Stimulated activated naive B cell treated with anti-CD40 and anti-IgM and Interleukin-4, amounts not matched to agents 10 μg/mL and 1 μg/mL and 100 μg/mL, for 72 hours (primary cell): ENCODE results near the gene ELMOD1.

ENCODE experiments used
- ATAC-seq, 2 donors: fragments of 150-1000 bp; cut with Tn5 transposase; replicated peaks; 2 replicates each; pipeline ENCODE4 v1.10.0; 2021; ENCODE audit warnings: moderate library complexity in 1 of 2
- DNase-seq: peaks from one replicate; pipeline ENCODE4 v3.0.0; 2021
- H3K27ac Mint-ChIP-seq: one replicate; pipeline ENCODE4 v1.8.0; 2022; ENCODE audit warnings: mild to moderate bottlenecking, mixed read lengths
- H3K27me3 Mint-ChIP-seq, 2 donors: one replicate each; pipeline ENCODE4 v1.8.0; 2022; ENCODE audit warnings: mixed read lengths in 2 of 2
- H3K36me3 Mint-ChIP-seq, 2 donors: one replicate each; pipeline ENCODE4 v1.8.0; 2022; ENCODE audit warnings: mixed read lengths in 2 of 2, mild to moderate bottlenecking in 1 of 2
- H3K4me1 Mint-ChIP-seq, 2 donors: one replicate each; pipeline ENCODE4 v1.8.0; 2022; ENCODE audit warnings: mixed read lengths in 2 of 2, mild to moderate bottlenecking in 1 of 2
- H3K4me3 Mint-ChIP-seq, 2 donors: one replicate each; pipeline ENCODE4 v1.8.0; 2022; ENCODE audit warnings: mild to moderate bottlenecking in 2 of 2, mixed read lengths in 2 of 2, moderate library complexity in 1 of 2
- H3K9me3 Mint-ChIP-seq, 2 donors: one replicate each; pipeline ENCODE4 v1.8.0; 2022; ENCODE audit warnings: mixed read lengths in 2 of 2, mild to moderate bottlenecking in 1 of 2

ELMOD1 gene

DNA sequence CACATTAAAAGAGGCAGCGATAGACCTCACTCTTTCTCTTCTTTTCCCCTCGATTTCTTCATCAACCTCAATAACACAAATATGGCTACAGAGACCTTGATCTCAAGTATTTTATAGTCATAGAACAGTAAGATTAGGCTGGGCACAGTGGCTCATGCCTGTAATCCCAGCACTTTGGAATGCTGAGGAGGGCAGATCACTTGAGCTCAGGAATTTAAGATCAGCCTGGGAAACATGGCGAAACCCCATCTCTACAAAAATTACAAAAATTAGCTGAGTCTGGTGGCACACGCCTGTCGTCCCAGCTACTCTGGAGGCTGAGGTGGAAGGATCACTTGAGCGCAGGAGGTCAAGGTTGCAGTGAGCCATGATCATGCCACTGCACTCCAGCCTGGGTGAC, 106.3 kb downstream of the ELMOD1 start:
- no peaks in the 10 kb centered on the region for H3K4me1 Mint-ChIP-seq
- H3K4me3 Mint-ChIP-seq = no peak overlapping the region
- H3K36me3 Mint-ChIP-seq = no peaks in the 10 kb centered on the region
- H3K27me3 Mint-ChIP-seq = peaks cover 13 to 36% of the 10 kb centered on the region in 2 donors
- no peak overlapping the region for H3K27ac Mint-ChIP-seq
- DNase-seq (no peak), ATAC-seq (no peak)
- no peaks in the 10 kb centered on the region for H3K9me3 Mint-ChIP-seq

DNA sequence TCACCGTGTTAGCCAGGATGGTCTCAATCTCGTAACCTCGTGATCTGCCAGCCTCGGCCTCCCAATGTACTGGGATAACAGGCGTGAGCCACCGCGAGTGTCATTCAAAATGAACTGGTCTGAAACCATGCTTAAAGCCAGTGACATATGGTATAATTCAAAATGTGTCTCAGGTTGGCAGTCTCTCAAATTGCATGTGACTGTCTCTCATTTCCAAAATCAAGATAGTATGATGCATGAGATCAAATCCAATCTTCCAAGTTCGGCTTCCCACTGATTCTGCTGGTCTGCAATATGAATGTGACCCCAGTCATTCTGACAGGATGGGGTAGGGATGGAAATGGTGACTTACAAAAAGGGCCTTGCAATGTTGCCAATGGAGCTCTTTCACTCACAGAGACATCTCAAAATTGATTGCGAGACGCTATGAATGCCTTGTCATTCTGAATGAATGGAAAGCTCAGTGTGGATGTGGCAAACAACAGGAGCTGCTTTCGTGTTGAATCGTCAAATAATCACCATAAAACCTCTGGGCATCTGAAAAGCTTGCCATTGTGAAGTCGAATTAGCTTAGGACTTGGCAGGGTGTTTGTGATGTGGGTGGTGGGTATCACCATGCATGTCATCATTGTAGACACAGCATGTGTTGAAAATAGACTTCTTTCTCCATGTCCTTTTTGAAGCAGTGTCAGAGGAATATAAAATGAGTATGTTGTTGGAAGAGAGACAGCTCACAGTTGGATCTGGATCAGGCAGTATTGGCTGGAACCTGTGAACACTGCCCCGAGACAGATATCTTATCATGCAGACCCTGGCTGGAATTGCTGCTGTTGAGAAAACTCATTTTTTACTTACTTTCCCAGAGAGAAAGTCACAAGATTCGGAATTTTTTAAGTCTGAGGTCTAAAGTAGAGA, 108.7 kb downstream of the ELMOD1 start:
- H3K36me3 Mint-ChIP-seq = no peaks in the 10 kb centered on the region
- no peaks in the 10 kb centered on the region for H3K9me3 Mint-ChIP-seq
- no peaks in the 10 kb centered on the region for H3K4me1 Mint-ChIP-seq
- ATAC-seq (no peak), DNase-seq (no peak)
- peaks cover 17 to 31% of the 10 kb centered on the region in 2 donors for H3K27me3 Mint-ChIP-seq
- H3K27ac Mint-ChIP-seq = no peak overlapping the region
- H3K4me3 Mint-ChIP-seq = no peak overlapping the region

DNA sequence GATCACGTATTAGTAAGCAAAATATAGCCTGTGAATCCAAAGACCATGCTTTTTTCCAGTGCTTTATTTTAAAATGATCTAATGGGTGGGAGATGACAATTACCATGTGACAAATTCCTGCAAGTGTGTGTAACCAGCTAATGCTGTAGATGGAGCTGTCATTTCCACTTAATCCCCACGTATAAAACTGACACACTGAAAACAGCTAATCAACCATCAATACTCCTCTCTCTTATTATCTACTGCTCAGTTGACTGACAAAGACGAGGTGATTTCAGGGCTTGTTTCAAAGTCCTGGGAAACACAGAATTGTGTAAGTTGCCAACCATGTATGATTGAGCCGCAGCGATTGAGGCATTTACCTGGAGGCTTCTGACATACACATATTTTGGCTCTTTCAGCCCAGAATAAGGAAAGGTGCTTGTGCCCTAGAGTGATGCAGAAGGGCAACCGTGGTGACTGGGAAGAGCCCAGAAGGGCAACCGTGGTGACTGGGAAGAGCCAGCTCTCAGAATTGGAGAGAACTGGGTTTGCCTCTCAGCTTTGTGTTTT, 111.2 kb downstream of the ELMOD1 start:
- H3K9me3 Mint-ChIP-seq = no peaks in the 10 kb centered on the region
- H3K4me1 Mint-ChIP-seq = no peaks in the 10 kb centered on the region
- H3K36me3 Mint-ChIP-seq = no peaks in the 10 kb centered on the region
- H3K27me3 Mint-ChIP-seq = peaks cover 18 to 22% of the 10 kb centered on the region in 2 donors
- no peak overlapping the region for H3K4me3 Mint-ChIP-seq
- DNase-seq (no peak), ATAC-seq (no peak)
- H3K27ac Mint-ChIP-seq = no peak overlapping the region

DNA sequence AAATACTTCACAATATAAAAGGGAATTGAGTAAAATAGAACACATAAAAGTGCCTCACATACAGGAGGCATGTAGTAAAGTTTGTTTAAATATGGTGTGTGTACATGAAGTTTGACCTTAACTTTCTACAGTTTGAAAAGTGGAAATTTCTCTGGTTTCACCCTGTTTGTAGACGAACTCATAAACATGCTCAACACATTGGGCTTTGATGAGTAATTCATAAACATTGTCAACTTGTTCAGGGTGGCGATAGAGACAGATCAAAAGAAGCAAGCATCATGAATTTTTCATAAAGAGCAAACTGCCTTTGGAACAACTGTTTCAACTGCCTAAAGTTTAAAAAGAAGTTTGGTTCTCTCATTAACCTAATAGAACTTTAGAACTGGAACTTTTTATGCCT, 111.8 kb downstream of the ELMOD1 start:
- no peak overlapping the region for H3K27ac Mint-ChIP-seq
- DNase-seq (no peak), ATAC-seq (no peak)
- peaks cover 23 to 24% of the 10 kb centered on the region in 2 donors for H3K27me3 Mint-ChIP-seq
- H3K9me3 Mint-ChIP-seq = no peaks in the 10 kb centered on the region
- H3K4me3 Mint-ChIP-seq = no peak overlapping the region
- H3K4me1 Mint-ChIP-seq = no peaks in the 10 kb centered on the region
- no peaks in the 10 kb centered on the region for H3K36me3 Mint-ChIP-seq

DNA sequence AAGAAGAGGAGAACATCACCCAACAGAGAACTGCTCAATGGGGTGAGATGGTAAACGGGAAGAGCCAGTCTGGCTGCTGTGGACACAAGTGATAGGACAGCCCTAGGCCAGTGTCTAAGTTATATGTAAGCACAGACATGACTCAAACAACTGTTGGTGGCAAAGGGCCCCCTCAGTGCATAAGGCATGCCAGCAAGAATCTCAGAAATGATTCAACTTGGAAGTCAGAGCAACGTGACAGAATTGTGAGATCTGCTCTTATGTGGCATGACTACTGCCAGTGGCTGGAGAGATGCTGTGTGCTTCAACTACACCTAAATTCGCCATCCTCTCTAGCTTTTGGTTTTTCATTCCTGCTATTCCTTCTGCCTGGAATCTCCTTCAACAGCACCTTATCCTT, 113.5 kb downstream of the ELMOD1 start:
- Mint-ChIP-seq H3K9me3 (no peaks in the 10 kb centered on the region), H3K4me1 (no peaks in the 10 kb centered on the region), H3K27me3 (peaks cover 25 to 28% of the 10 kb centered on the region in 2 donors), H3K36me3 (no peaks in the 10 kb centered on the region), H3K27ac (no peak overlapping the region), H3K4me3 (no peak overlapping the region)
- ATAC-seq (no peak), DNase-seq (no peak)

DNA sequence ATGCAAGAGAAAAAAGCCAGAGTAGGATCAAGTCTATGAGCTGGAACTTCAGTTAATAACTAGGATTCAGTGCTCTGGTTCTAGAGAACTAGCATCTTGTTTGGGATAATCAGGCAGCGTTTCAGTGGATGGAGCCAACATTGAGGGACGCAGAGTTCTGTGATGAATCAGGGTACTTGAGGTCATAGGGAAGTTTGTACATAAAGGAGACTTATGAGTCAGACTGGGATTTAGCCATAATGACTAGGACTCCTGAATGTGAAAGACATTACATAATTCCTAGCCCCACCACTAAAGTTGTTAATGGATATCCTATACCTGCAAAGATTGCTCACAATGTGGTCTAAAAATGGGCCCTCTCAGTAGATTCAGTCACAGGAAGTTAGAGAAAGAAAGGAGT, 114.1 kb downstream of the ELMOD1 start:
- DNase-seq = no peak
- Mint-ChIP-seq H3K27ac (no peak overlapping the region), H3K27me3 (peaks cover 23 to 26% of the 10 kb centered on the region in 2 donors), H3K4me3 (no peak overlapping the region), H3K9me3 (no peaks in the 10 kb centered on the region), H3K36me3 (no peaks in the 10 kb centered on the region), H3K4me1 (no peaks in the 10 kb centered on the region)
- no peak for ATAC-seq

DNA sequence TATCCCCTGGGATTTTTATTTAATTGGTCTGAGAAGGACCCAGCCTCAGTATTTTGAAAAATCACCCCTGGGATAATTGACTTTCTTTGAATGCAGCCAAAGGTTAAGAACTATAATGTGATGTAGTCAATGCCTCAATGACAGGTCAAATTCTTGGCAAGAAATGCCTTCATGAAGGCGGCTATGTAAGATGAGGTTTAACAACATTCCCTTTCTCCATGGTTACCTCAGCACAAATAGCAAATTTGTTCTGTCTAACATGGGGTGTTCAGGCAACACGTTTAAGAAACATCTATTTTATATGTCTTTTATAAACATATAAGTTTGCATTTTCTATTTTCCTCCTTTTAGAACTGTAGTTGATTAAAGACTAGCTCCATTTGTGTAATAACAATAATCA, 115.6 kb downstream of the ELMOD1 start:
- no peak for DNase-seq
- no peaks in the 10 kb centered on the region for H3K4me1 Mint-ChIP-seq
- H3K27ac Mint-ChIP-seq = no peak overlapping the region
- H3K9me3 Mint-ChIP-seq = no peaks in the 10 kb centered on the region
- no peaks in the 10 kb centered on the region for H3K36me3 Mint-ChIP-seq
- H3K4me3 Mint-ChIP-seq = no peak overlapping the region
- H3K27me3 Mint-ChIP-seq = peaks cover 24 to 28% of the 10 kb centered on the region in 2 donors
- ATAC-seq = no peak

DNA sequence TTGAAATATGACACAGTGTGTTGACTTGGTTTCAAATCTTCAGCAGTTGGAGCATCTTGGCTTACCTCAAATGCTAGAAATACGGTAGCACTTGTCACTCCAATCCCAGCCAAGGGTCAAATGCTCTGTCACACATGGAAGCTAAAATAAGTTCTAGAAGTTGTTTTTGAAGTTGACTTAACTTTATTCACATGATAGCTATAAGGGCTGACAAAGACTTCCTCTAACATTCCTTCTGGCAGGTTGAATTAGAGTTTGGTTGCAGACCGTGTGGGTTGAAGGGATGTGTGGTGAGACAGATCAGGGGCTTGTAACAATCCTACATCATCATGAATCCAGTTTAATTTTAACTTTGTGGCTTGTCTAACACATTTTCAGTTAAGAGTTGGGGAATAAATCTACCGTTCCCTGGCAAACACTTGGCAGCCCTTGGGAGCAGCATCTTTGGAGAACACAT, 116.3 kb downstream of the ELMOD1 start:
- Mint-ChIP-seq H3K4me3 (no peak overlapping the region), H3K27me3 (peaks cover 28% of the 10 kb centered on the region in 2 donors), H3K9me3 (no peaks in the 10 kb centered on the region), H3K27ac (no peak overlapping the region), H3K36me3 (no peaks in the 10 kb centered on the region), H3K4me1 (no peaks in the 10 kb centered on the region)
- no peak for DNase-seq
- ATAC-seq = no peak

DNA sequence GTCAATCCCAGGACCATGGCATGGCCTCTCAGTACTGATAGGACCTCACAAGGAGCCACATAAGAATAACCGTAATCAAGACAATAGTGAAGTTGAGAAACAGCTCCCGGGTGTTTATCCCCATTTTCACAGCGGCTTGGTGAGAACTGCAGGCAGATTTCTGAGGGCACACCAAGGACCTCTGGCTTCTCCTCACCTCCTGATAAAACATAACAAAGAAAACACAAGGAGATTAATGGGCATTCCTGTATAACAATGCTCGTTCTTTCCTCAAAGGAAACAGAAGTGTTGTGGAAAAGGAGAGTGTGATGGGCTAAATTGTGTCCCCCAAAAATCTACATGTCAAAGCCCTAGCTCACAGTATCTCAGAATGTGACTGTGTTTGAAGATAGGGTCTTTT, 116.9 kb downstream of the ELMOD1 start:
- ATAC-seq = no peak
- Mint-ChIP-seq H3K4me1 (no peaks in the 10 kb centered on the region), H3K27me3 (peaks cover 32 to 34% of the 10 kb centered on the region in 2 donors), H3K36me3 (no peaks in the 10 kb centered on the region), H3K9me3 (no peaks in the 10 kb centered on the region), H3K27ac (no peak overlapping the region), H3K4me3 (no peak overlapping the region)
- no peak for DNase-seq

DNA sequence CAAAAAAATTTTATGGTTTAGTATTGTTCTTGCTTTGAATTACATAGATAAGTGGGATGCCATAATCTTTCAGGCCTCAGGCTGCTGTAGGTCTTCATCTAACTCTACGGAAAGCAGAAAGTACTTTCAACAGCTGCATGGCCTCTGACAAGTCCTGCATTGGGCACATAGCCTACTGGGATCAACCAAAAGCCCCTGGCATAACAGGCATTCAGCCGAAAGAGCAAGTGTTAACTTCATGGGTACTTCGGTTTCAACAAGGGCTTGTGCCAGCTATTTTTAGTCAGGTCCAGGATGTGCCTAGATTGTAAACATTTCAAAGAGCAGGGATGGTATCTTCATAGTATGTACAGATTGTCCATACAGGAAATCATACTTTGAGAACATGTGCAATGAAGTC, 117.8 kb downstream of the ELMOD1 start:
- Mint-ChIP-seq H3K4me3 (no peak overlapping the region), H3K36me3 (no peaks in the 10 kb centered on the region), H3K4me1 (no peaks in the 10 kb centered on the region), H3K27ac (no peak overlapping the region), H3K9me3 (no peaks in the 10 kb centered on the region), H3K27me3 (peaks cover 25 to 37% of the 10 kb centered on the region in 2 donors)
- no peak for ATAC-seq
- DNase-seq = no peak

DNA sequence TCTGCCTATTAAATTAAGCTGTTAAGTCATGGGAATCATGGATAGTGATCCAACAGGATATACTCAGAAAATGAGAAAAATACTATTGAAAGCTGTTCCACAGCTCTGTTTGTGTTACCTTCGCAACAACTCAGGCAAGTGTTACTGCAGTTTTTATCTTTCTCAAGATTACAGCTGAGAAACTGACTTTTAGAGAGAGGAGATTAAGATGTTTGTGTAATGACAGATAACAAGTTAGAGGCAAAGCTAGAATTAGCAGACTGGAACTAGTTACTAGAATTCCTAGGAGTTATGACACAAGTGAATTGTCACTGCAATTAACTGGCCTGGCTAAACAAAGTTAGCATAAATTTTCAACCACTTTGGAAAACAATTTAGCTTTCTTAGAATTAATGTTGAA, 119.4 kb downstream of the ELMOD1 start:
- no peaks in the 10 kb centered on the region for H3K36me3 Mint-ChIP-seq

DNA sequence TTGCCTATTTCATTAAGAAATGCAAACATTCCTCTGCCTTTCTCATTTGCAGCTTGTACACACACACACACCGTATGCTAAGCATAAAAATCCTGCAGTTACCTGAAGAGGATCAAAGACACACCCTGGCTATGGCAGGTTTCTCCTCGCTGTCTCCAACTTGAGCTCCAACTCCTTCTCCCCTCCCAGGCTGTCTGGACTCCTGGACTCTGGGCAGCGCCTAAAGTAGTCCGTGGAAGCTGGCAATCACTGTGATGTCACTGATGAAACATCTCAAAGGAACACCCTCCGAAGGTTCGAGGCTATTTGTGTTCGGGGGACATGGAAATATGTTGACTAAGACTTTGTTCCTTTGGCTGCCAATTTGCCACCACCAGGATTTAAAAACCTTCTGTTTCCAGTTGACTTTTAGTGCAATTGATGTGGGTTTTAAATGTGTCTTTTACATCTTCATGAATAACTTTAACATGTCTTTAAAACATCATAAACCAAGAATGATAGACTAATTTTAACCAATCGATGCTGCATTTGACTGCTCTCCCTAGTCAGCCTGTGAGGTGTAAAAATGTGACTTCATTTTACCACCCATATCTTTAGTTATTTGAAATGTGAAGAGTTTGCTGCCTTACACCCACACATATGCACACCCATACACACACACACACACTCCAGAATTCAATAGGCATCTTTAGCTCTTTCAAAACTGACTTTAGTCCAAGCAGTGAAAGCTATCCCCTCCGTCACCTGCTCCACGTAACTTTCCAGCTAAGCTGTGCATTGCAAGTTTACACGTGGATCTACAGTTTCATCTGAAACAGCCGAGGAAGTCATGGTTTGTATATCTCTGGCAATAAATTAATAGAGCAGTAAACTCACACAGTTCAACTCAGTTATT, 121.2 kb downstream of the ELMOD1 start, which contains the start of gene SLN:
SLN (minus strand) TSS at position 196 of the 895 bp plus-strand sequence.
- Mint-ChIP-seq H3K27me3 (peaks cover 38 to 45% of the 10 kb centered on the region in 2 donors), H3K36me3 (no peaks in the 10 kb centered on the region), H3K4me3 (no peak within 1 kb of the TSS), H3K9me3 (peaks cover 6% of the 10 kb centered on the region in 2 donors), H3K4me1 (no peaks in the 10 kb centered on the region), H3K27ac (no peak within 1 kb of the TSS)
- no peak for DNase-seq
- no peak for ATAC-seq

More for the DNA sequence above, 119.4 kb downstream of the ELMOD1 start:
- no peaks in the 10 kb centered on the region for H3K9me3 Mint-ChIP-seq
- ATAC-seq = no peak
- no peak overlapping the region for H3K4me3 Mint-ChIP-seq
- DNase-seq = no peak
- H3K4me1 Mint-ChIP-seq = no peaks in the 10 kb centered on the region
- peaks cover 32 to 37% of the 10 kb centered on the region in 2 donors for H3K27me3 Mint-ChIP-seq
- H3K27ac Mint-ChIP-seq = no peak overlapping the region

DNA sequence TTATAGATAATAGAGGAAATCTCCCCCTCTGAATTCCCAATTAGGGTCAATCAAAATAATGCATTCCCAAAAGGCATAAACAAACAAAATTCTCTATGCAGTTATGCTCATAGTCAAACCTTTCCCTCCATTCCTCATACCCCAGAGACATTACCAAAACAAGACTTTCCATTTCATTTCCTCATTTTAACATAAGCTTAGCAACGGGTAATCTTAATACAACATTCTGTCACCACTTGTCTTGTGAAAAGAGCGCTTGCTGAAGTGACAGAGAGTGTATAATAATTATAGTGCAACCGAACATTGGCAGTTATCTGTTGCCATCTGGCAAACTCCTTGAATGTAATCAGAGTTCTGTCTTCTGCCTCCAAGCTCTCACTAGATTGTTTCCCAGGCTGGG, 122.1 kb downstream of the ELMOD1 start:
- Mint-ChIP-seq H3K36me3 (no peaks in the 10 kb centered on the region), H3K27ac (no peak overlapping the region), H3K9me3 (peaks cover 6% of the 10 kb centered on the region in 2 donors), H3K27me3 (peaks cover 31 to 37% of the 10 kb centered on the region in 2 donors), H3K4me3 (no peak overlapping the region), H3K4me1 (no peaks in the 10 kb centered on the region)
- ATAC-seq (no peak), DNase-seq (no peak)
